GM19463 (cell line): ENCODE measurements around the gene STX1B.
"Not testable (repeated sequence)": the region's sequence is repeated elsewhere in the genome, so short reads cannot be mapped to it uniquely, and the experiment has no call there.

Experiments
- ATAC-seq: cut with Tn5 transposase; IDR thresholded peaks from one replicate; pipeline ENCODE4 v1.9.1; 2021; ENCODE audit warnings: mild to moderate bottlenecking, moderate library complexity; ENCODE audit not compliant: unreplicated experiment

Gene STX1B

GRCh38 chr16:30953511-30954124, 56.8 kb downstream of the STX1B start:
- no peak for ATAC-seq

- no peak for ATAC-seq
Measured at GRCh38 chr16:30953111-30953510, 57.3 kb downstream of the STX1B start.

DNA sequence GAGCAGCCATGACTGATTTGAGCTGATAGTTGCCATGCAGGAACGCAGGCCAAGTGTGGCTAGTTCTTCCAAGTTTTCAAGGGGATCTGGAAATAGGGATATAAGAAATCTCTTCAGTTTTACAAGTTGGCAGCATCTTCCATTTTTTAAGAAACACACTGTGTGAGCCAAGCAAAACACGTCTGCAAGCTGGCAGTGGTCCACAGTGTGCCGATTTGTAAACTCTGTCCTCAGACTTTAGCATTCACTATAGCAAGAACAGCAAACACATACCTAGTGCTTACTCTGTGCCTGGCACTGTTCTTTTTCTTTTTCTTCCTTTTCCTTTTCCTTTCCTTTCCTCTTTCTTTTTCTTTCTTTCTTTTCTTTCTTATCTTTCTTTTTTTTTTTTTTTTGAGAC, 58.7 kb downstream of the STX1B start:
- no peak for ATAC-seq

- ATAC-seq, result no peak
Measured at GRCh38 chr16:30951193-30951592, 59.2 kb downstream of the STX1B start.

GRCh38 chr16:30950516-30951065, 59.8 kb downstream of the STX1B start:
- no peak for ATAC-seq

GRCh38 chr16:30949650-30950515, 60.6 kb downstream of the STX1B start:
- ATAC-seq, result peak; percentile 48

GRCh38 chr16:30948667-30949649, 61.5 kb downstream of the STX1B start, which contains the start of gene ORAI3:
Gene ORAI3, plus strand, starts transcription at chr16:30949068. Its CDS starts 222 bp downstream, at chr16:30949290.
- ATAC-seq, result peak; percentile 67

DNA sequence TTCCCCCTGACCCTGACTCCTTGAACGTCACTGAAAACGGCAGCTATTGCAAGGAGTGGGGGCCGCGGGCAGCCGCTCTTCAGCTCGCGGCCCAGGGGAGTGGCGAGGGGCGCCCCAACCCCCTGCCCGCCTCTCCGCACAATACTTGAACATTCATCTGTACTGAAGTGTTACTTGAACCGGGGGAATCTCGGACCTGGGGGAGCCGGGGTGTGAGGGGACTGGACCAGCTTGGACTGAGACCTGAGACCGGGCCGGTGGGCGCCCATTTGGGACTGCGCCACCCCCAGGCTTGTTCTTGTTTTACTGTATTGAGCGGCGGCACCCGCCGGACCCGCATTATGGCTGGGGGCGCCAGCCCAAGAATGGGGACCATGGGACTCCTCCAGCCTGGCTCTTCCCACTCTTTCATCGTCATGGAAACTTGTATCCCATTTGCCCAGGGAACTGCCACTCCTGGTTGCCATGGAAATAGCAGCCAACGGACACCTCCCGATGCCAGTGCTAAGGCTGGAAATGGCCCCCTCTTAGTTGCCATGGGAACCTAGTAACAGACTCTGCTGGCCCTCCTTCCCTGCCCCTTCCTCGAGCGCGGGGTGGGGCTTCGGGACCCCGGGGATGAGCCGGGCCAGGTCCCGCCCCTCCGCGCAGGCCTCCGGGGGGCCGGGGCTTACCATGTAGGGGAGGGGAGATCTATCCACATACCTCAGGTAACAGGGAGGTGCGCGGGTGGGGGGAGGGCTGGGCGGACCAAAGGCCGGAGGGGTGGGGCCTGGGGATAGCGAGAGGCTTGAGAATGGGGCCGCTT, 62.4 kb downstream of the STX1B start:
- peak; percentile 14 for ATAC-seq

- ATAC-seq, result no peak
Measured at GRCh38 chr16:30947541-30947858, 62.9 kb downstream of the STX1B start.

DNA sequence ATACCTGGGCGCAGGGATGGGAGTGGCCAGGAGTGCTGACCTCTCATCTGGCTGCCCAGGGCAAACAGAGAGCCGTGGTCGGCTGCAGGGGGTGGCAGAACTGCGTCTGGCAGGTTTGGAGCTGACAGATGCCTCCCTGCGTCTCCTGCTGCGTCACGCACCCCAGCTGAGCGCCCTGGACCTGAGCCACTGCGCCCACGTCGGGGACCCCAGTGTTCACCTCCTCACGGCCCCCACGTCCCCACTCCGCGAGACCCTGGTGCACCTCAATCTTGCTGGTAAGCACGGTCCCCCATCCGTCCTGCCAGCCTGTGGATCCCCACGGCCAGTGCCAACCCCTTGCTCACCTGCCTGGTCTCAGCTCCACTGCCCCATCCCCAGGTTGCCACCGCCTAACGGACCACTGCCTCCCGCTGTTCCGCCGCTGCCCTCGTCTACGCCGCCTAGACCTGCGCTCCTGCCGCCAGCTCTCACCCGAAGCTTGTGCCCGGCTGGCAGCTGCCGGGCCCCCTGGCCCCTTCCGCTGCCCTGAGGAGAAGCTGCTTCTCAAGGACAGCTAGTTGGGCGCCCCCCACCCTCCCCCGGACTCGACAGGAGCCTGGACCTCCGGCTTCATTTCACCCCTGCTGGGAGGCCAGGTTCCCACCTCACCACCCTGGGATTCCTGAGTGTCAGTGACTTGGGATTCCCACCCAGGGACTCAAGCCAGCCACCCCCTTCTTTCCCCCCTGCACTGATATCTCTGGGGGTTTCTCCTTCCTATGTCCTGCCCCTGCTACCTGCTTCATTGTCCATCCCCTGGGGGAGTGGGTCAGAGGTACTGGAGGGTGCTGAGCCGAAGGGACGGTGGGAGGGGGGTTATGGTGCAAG, 63.5 kb downstream of the STX1B start:
- no peak for ATAC-seq

DNA sequence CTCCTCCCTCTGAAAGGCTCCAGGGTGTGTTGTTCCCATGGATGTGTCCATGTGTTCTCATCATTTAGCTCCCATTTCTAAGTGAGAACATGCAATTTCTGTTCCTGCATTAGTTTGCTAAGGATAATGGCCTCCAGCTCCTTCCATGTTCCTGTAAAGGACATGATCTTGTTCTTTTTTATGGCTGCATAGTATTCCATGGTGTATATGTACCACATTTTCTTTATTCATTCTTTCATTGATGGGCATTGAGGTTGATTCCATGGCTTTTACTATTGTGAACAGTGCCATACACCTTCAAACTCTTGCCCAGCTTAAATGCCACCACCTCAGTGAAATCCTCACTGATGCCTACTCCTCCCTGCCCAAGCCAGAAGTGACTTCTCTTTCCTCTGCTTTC, 66.1 kb downstream of the STX1B start:
- no peak for ATAC-seq

DNA sequence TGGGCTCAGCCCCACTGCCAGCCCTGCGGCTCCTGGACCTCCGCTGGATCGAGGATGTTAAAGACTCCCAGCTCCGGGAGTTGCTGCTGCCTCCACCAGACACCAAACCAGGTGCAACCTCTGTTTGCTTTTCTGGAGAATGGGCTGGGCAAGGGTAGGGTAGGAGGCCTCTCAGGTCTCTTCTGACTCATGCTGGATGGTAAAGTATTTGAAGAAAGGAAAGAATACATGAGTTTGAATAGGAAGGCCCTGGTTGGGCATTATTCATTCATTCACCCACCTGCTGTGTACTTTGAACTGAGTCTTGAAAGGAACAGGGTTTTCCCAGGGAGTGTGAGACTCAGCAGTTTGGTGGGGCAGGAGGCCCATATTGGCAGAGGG, 68.0 kb downstream of the STX1B start:
- no peak for ATAC-seq

DNA sequence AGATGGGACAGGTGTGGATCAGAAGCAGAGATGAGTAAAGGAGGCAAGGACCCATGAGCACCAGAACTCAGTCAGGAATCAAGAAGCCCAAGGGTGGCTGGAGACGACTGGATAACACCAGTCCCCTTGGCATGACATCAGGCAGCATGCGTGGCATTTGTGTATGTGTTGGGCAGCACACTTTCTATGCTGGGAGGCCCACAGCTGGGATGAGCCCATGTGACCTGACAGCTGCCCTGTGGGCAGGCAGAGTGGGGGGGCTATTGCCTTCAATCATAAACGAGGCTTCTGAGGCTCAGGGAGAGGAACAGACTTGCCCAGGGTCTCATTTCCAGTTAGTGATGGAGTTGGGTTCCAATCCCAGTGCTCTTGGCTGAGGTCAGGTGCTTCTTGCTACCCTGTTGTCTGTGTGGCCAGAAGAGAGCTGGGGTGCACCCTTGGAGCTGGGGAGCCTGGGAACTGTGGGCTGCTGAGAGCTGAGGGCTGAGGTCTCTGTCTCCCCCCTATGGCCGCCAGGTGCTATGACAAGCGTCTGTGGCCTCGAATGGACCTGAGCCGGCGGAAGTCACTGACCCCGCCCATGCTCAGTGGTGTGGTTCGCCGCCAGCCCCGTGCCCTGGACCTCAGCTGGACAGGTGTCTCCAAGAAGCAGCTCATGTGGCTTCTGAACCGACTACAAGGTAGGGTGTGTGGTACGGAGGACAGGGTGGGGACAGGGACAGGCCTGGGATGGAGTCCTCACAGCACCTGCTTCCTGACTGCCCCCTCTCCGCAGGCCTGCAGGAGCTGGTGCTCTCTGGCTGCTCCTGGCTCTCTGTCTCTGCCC, 68.6 kb downstream of the STX1B start:
- ATAC-seq, result peak; percentile 95

GRCh38 chr16:30939571-30939970, 70.9 kb downstream of the STX1B start:
- not testable (repeated sequence) for ATAC-seq
